GM19351 (cell line): ENCODE data around the gene SLC43A2.
"Not testable (repeated sequence)": the region's sequence is repeated elsewhere in the genome, so short reads cannot be mapped to it uniquely, and the experiment has no call there.

Experiments used
- ATAC-seq: cut with Tn5 transposase; IDR thresholded peaks from one replicate; pipeline ENCODE4 v1.9.1; 2021; ENCODE audit warnings: mild to moderate bottlenecking, moderate library complexity; ENCODE audit not compliant: unreplicated experiment

Gene SLC43A2

GRCh38 chr17:1627982-1628855 lies at the start of gene SLC43A2:
Gene SLC43A2, minus strand, starts transcription at chr17:1628834. Its CDS starts 960 bp downstream, at chr17:1627874.
- ATAC-seq, result peak; percentile 56

- no peak for ATAC-seq
Measured at GRCh38 chr17:1676401-1676800, 47.8 kb upstream of the SLC43A2 start.

GRCh38 chr17:1673041-1673785 lies 44.6 kb upstream of the SLC43A2 start:
- no peak for ATAC-seq

- ATAC-seq, result not testable (repeated sequence)
Measured at GRCh38 chr17:1663934-1664333, 35.3 kb upstream of the SLC43A2 start.

- no peak for ATAC-seq
Measured at GRCh38 chr17:1661045-1661444, 32.4 kb upstream of the SLC43A2 start.

- ATAC-seq, result no peak
Measured at GRCh38 chr17:1658100-1658499, 29.5 kb upstream of the SLC43A2 start.

- ATAC-seq, result no peak
Measured at GRCh38 chr17:1653735-1654134, 25.1 kb upstream of the SLC43A2 start.

- not testable (repeated sequence) for ATAC-seq
Measured at GRCh38 chr17:1652794-1653193, 24.2 kb upstream of the SLC43A2 start.

- ATAC-seq, result no peak
Measured at GRCh38 chr17:1651559-1651844, 22.9 kb upstream of the SLC43A2 start.

- ATAC-seq, result no peak
Measured at GRCh38 chr17:1650731-1651558, 22.3 kb upstream of the SLC43A2 start.

- no peak for ATAC-seq
Measured at GRCh38 chr17:1649844-1650501, 21.3 kb upstream of the SLC43A2 start, which contains the start of gene RILP. Gene RILP, minus strand, starts transcription at chr17:1649866. Its CDS starts 62 bp downstream, at chr17:1649804.

- ATAC-seq, result peak; percentile 60
Measured at GRCh38 chr17:1648963-1649843, 20.6 kb upstream of the SLC43A2 start.

- no peak for ATAC-seq
Measured at GRCh38 chr17:1648173-1648962, 19.7 kb upstream of the SLC43A2 start.

- no peak for ATAC-seq
Measured at GRCh38 chr17:1647802-1648171, 19.2 kb upstream of the SLC43A2 start.

GRCh38 chr17:1646199-1646875 lies 17.7 kb upstream of the SLC43A2 start:
- no peak for ATAC-seq

- ATAC-seq, result no peak
Measured at GRCh38 chr17:1645207-1646171, 16.9 kb upstream of the SLC43A2 start, which contains the start of gene SCARF1. Gene SCARF1, minus strand, starts transcription at chr17:1645732. Its CDS starts 35 bp downstream, at chr17:1645697.
